IMR-90 (cell line): ENCODE measurements around the gene RIF1. TPM values are rescaled to one million over a fixed set of nuclear protein-coding genes. Genes with fewer than 3 reads are reported as not detected.

Experiments
- ATAC-seq: fragments of 200-7000 bp; cut with Tn5 transposase; 2 replicates; pipeline ENCODE4 v1.9.1; 2020; ENCODE audit warnings: low read depth, mild to moderate bottlenecking, moderate library complexity
- BruUV-seq: library from RNA; stranded (reverse); fragments of 400-500 nt; replicated peaks from 2 replicates; lab custom pipeline; 2021; lab: Mats Ljungman, UMichigan
- CTCF ChIA-PET: fragments of 300-600 bp; formaldehyde crosslinking; extraction: SDS; loops from one replicate; lab custom pipeline; 2021; ENCODE audit warnings: antibody characterized with exemption; lab: Yijun Ruan, JAX
- POLR2A ChIA-PET: fragments of 300-600 bp; sonication (Branson Sonifier 250); formaldehyde crosslinking; loops from one replicate; lab custom pipeline; 2022; ENCODE audit warnings: antibody characterized with exemption; ENCODE audit not compliant: unreplicated experiment; lab: Charles Lee
- DNase-seq: peaks from one replicate; pipeline ENCODE4 v3.0.0; 2013
- H2AFZ ChIP-seq: replicated peaks from 2 replicates; pipeline ENCODE3; 2013; ENCODE audit warnings: low read length, mild to moderate bottlenecking; ENCODE audit not compliant: poor library complexity
- H2AK5ac ChIP-seq: 2 replicates; pipeline ENCODE4 v1.6.1; 2013; ENCODE audit warnings: low read depth, low read length, inconsistent platforms
- H2AK9ac ChIP-seq: replicated peaks from 2 replicates; pipeline ENCODE3; 2013; ENCODE audit warnings: mild to moderate bottlenecking, low read depth, low read length, moderate library complexity; ENCODE audit not compliant: poor library complexity
- H2BK120ac ChIP-seq: 2 replicates; pipeline ENCODE4 v1.6.1; 2013; ENCODE audit warnings: low read depth, low read length, inconsistent platforms
- H2BK15ac ChIP-seq: 3 replicates; pipeline ENCODE4 v1.6.1; 2013; ENCODE audit warnings: low read depth, low read length, inconsistent platforms
- H2BK20ac ChIP-seq: 2 replicates; pipeline ENCODE4 v1.6.1; 2013; ENCODE audit warnings: low read depth, mild to moderate bottlenecking, inconsistent platforms, low read length, moderate library complexity
- H2BK5ac ChIP-seq: 2 replicates; pipeline ENCODE4 v1.6.1; 2013; ENCODE audit warnings: mild to moderate bottlenecking, low read depth, low read length, inconsistent platforms; ENCODE audit not compliant: poor library complexity, severe bottlenecking
- H3K14ac ChIP-seq: replicated peaks from 2 replicates; pipeline ENCODE4 v1.6.1; 2013; ENCODE audit warnings: low read depth, low read length, inconsistent platforms
- H3K18ac ChIP-seq: 2 replicates; pipeline ENCODE4 v1.6.1; 2013; ENCODE audit warnings: low read depth, low read length, control low read depth
- H3K23ac ChIP-seq: 2 replicates; pipeline ENCODE4 v1.6.1; 2013; ENCODE audit warnings: low read depth, low read length, inconsistent platforms
- H3K27ac ChIP-seq: 2 replicates; pipeline ENCODE4 v1.5.1; 2013; ENCODE audit warnings: mild to moderate bottlenecking, control low read depth, low read length; ENCODE audit not compliant: insufficient read depth
- H3K27me3 ChIP-seq: 2 replicates; pipeline ENCODE4 v1.6.1; 2013; ENCODE audit warnings: low read length; ENCODE audit not compliant: control insufficient read depth, insufficient read depth
- H3K36me3 ChIP-seq: 2 replicates; pipeline ENCODE4 v1.6.1; 2013; ENCODE audit warnings: low read length, mixed read lengths; ENCODE audit not compliant: control insufficient read depth, insufficient read depth
- H3K4ac ChIP-seq: 2 replicates; pipeline ENCODE4 v1.6.1; 2013; ENCODE audit warnings: low read depth, low read length, inconsistent platforms
- H3K4me1 ChIP-seq: 2 replicates; pipeline ENCODE4 v1.6.1; 2013; ENCODE audit warnings: low read length, mixed read lengths; ENCODE audit not compliant: control insufficient read depth, insufficient read depth
- H3K4me2 ChIP-seq: 2 replicates; pipeline ENCODE4 v1.6.1; 2013; ENCODE audit warnings: low read depth, mild to moderate bottlenecking, control low read depth, low read length, moderate library complexity
- H3K4me3 ChIP-seq: 2 replicates; pipeline ENCODE4 v1.5.1; 2013; ENCODE audit warnings: low read depth, mild to moderate bottlenecking, control low read depth, low read length, moderate library complexity; ENCODE audit not compliant: insufficient read depth
- H3K56ac ChIP-seq: 2 replicates; pipeline ENCODE4 v1.6.1; 2013; ENCODE audit warnings: low read length, inconsistent platforms; ENCODE audit not compliant: insufficient read depth; ENCODE audit errors: extremely low read depth
- H3K79me1 ChIP-seq, 2 experiments: 2 replicates each; pipeline ENCODE4 v1.6.1; 2013; ENCODE audit warnings: low read length in 2 of 2, inconsistent platforms in 1 of 2, low read depth in 1 of 2
- H3K9ac ChIP-seq: 2 replicates; pipeline ENCODE4 v1.6.1; 2013; ENCODE audit warnings: low read depth, low read length, control low read depth
- H3K9me1 ChIP-seq: 2 replicates; pipeline ENCODE4 v1.6.1; 2013; ENCODE audit warnings: low read length, inconsistent platforms; ENCODE audit not compliant: insufficient read depth
- H3K9me3 ChIP-seq: 2 replicates; pipeline ENCODE4 v1.6.1; 2013; ENCODE audit warnings: low read length; ENCODE audit not compliant: control insufficient read depth, insufficient read depth
- H4K20me1 ChIP-seq: 2 replicates; pipeline ENCODE4 v1.6.1; 2013; ENCODE audit warnings: low read length, inconsistent platforms; ENCODE audit not compliant: insufficient read depth
- H4K5ac ChIP-seq: 2 replicates; pipeline ENCODE4 v1.6.1; 2013; ENCODE audit warnings: mild to moderate bottlenecking, low read depth, low read length, control low read depth
- H4K8ac ChIP-seq, 2 experiments: 2 replicates each; pipeline ENCODE4 v1.6.1; 2013; ENCODE audit warnings: low read depth in 2 of 2, low read length in 2 of 2, control low read depth in 1 of 2, inconsistent platforms in 1 of 2
- H4K91ac ChIP-seq: 2 replicates; pipeline ENCODE4 v1.6.1; 2013; ENCODE audit warnings: low read depth, low read length, inconsistent platforms; ENCODE audit not compliant: insufficient read depth
- CEBPB ChIP-seq: IDR thresholded peaks from 2 replicates; pipeline ENCODE4 v1.6.1; 2012; ENCODE audit warnings: low read depth, low read length, improper control_type of control experiment
- FOS ChIP-seq: fragments of 150-350 bp; IDR thresholded peaks from 2 replicates; pipeline ENCODE4 v1.6.1; 2016; ENCODE audit warnings: low read depth, low read length
- MAZ ChIP-seq: IDR thresholded peaks from 2 replicates; pipeline ENCODE4 v1.6.1; 2012; ENCODE audit warnings: low read depth, mild to moderate bottlenecking, low read length, improper control_type of control experiment, moderate library complexity, borderline replicate concordance
- MXI1 ChIP-seq: IDR thresholded peaks from 2 replicates; pipeline ENCODE4 v1.6.1; 2012; ENCODE audit warnings: low read depth, mild to moderate bottlenecking, low read length, moderate library complexity, borderline replicate concordance
- NFE2L2 ChIP-seq: fragments of 150-350 bp; IDR thresholded peaks from 2 replicates; pipeline ENCODE4 v1.6.1; 2016; ENCODE audit warnings: low read depth, mild to moderate bottlenecking, low read length
- POLR2A ChIP-seq: IDR thresholded peaks from 2 replicates; pipeline ENCODE4 v1.6.1; 2012; ENCODE audit warnings: mild to moderate bottlenecking, low read depth, low read length
- RCOR1 ChIP-seq: IDR thresholded peaks from 2 replicates; pipeline ENCODE4 v1.6.1; 2012; ENCODE audit warnings: mild to moderate bottlenecking, low read length, improper control_type of control experiment; ENCODE audit not compliant: insufficient replicate concordance
- SMC3 ChIP-seq: fragments of 150-350 bp; IDR thresholded peaks from 2 replicates; pipeline ENCODE4 v1.6.1; 2016; ENCODE audit warnings: low read depth, mild to moderate bottlenecking, antibody characterized with exemption, low read length, moderate library complexity
- WGBS, 2 experiments: methylation state at CpG; one replicate each; pipeline versions ENCODE4 v1.1.5 to v1.1.7; 2013; ENCODE audit warnings: missing lambda C conversion rate in 2 of 2; ENCODE audit not compliant: insufficient read length in 1 of 2; ENCODE audit errors: extremely low coverage in 2 of 2; 5-methylcytosine and 5-hydroxymethylcytosine counted together
- dilution Hi-C: fragments of 300-500 bp; cut with HindIII; formaldehyde crosslinking; loops from one replicate; pipeline ENCODE4 v1.14.3; 2018; ENCODE audit warnings: low sequenced_read_pairs; ENCODE audit not compliant: unreplicated experiment
- in situ Hi-C: fragments of 300-500 bp; cut with MboI; formaldehyde crosslinking; loops from 3 replicates; pipeline ENCODE4 v1.14.3; 2019; ENCODE audit warnings: low sequenced_read_pairs, inconsistent platforms, mixed read lengths
- intact Hi-C: fragments of 100-400 bp; cut with micrococcal nuclease; formaldehyde crosslinking; loops from 2 replicates; pipeline ENCODE4 v1.10.0; 2022
- polyA plus RNA-seq, 3 experiments: library from polyadenylated mRNA; depleted of rRNA; stranded (reverse); fragments of >200 nt; gene quantifications; 2 replicates each; pipeline ENCODE4 v1.2.3, GENCODE V29; 2012; ENCODE audit warnings: low replicate concordance in 1 of 3
- total RNA-seq: library from RNA; depleted of rRNA; stranded (reverse); fragments of >200 nt; gene quantifications from 2 replicates; pipeline ENCODE4 v1.2.3, GENCODE V29; 2012
- TF ChIP-seq, protein P1 (sequence below): fragments of 150-350 bp; IDR thresholded peaks from 2 replicates; pipeline ENCODE4 v1.6.1; 2017; ENCODE audit warnings: mild to moderate bottlenecking, antibody characterized with exemption, low read length, low read depth
- TF ChIP-seq, protein P2 (sequence below): fragments of 150-350 bp; IDR thresholded peaks from 2 replicates; pipeline ENCODE4 v1.6.1; 2016; ENCODE audit warnings: low read depth, mild to moderate bottlenecking, low read length, moderate library complexity, borderline replicate concordance

The RIF1 gene
- total and polyA plus RNA-seq, 2 of the 4 experiments (the other 2 are of a cell fraction), result 4.3 to 43.9 TPM

DNA sequence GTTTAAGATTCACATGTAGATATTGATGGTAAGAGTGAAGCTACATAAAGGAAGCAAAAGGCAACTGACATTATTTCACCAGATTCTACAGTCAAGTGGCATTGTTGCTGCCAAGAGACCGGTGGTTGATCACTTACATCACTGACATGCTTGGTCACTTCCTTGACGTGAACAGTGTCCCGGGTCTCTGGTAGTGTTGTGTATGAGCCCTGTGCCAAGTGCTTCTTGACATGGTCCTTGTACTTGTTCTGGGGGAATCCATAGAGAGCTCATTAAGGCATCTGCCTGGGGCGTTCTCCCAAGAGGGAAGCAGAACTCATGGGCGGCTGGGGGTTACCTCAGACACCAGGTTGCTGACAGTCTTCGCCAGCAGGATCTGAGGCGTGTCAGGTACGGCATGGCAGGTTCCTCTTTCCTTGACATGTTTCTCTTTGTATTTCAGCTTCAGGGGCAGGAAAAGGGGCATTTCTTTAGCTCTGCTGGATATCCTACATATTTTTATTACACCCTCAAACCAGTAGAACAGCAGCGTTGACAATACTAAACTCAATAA lies 116.2 kb downstream of the RIF1 start:
- DNase-seq, result no peak
- Histone ChIP-seq H3K9me1 (no peaks in the 10 kb centered on the region), H3K27ac (no peak overlapping the region), H3K4ac (no peak overlapping the region), H3K56ac (no peak overlapping the region), H3K9me3 (no peaks in the 10 kb centered on the region), H3K4me2 (no peak overlapping the region), H3K36me3 (no peaks in the 10 kb centered on the region), H4K20me1 (no peaks in the 10 kb centered on the region), H3K9ac (no peak overlapping the region), H2AK5ac (no peak overlapping the region), H3K14ac (no peak overlapping the region), H3K23ac (no peak overlapping the region), H3K18ac (no peak overlapping the region), H2BK120ac (no peak overlapping the region), H4K8ac (no peak overlapping the region), H2BK15ac (no peak overlapping the region), H4K5ac (no peak overlapping the region), H3K27me3 (no peaks in the 10 kb centered on the region), H4K91ac (no peak overlapping the region), H3K79me1 (no peaks in the 10 kb centered on the region), H3K4me1 (no peaks in the 10 kb centered on the region), H3K4me3 (no peak overlapping the region), H2BK20ac (no peak overlapping the region), H2BK5ac (no peak overlapping the region), H2AFZ (no peak overlapping the region), H2AK9ac (no peak overlapping the region)
- dilution Hi-C loops, result no loop called here
- in situ Hi-C loops, result no loop called here
- intact Hi-C loops, result no loop called here
- TF ChIP-seq RCOR1 (no peak), POLR2A (no peak), FOS (no peak), NFE2L2 (no peak), SMC3 (no peak), MXI1 (no peak), CEBPB (no peak), MAZ (no peak)
- TF ChIP-seq, protein P1, sequence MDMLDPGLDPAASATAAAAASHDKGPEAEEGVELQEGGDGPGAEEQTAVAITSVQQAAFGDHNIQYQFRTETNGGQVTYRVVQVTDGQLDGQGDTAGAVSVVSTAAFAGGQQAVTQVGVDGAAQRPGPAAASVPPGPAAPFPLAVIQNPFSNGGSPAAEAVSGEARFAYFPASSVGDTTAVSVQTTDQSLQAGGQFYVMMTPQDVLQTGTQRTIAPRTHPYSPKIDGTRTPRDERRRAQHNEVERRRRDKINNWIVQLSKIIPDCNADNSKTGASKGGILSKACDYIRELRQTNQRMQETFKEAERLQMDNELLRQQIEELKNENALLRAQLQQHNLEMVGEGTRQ, result no peak
- TF ChIP-seq, protein P2, sequence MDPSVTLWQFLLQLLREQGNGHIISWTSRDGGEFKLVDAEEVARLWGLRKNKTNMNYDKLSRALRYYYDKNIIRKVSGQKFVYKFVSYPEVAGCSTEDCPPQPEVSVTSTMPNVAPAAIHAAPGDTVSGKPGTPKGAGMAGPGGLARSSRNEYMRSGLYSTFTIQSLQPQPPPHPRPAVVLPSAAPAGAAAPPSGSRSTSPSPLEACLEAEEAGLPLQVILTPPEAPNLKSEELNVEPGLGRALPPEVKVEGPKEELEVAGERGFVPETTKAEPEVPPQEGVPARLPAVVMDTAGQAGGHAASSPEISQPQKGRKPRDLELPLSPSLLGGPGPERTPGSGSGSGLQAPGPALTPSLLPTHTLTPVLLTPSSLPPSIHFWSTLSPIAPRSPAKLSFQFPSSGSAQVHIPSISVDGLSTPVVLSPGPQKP, result no peak
- ChIA-PET CTCF (no interaction called here), POLR2A (no interaction called here)
- ATAC-seq, result no peak
- BruUV-seq, result no TSS peak
- 75% methylated on average over 1 of the region's 9 CpGs; no CpG with 5 or more reads in 1 of the 2 experiments for WGBS, 2 experiments
